OCI-LY7 (cell line): ENCODE data around the gene KIF3A.

Source experiments
- EZH2phosphoT487 ChIP-seq: fragments of 200-600 bp; sonication (generic); IDR thresholded peaks from 2 replicates; pipeline ENCODE4 v1.6.1; 2018; ENCODE audit warnings: low read depth, borderline replicate concordance, mild to moderate bottlenecking, mixed run types, antibody characterized with exemption, low read length, moderate library complexity, mixed read lengths
- TF ChIP-seq, protein P1 (sequence below): fragments of 200-600 bp; sonication (generic); conservative IDR thresholded peaks from 2 replicates; pipeline ENCODE4 v1.5.1; 2014; ENCODE audit warnings: mild to moderate bottlenecking, antibody characterized with exemption, low read length, moderate library complexity, mixed read lengths

- TF ChIP-seq, protein P1, sequence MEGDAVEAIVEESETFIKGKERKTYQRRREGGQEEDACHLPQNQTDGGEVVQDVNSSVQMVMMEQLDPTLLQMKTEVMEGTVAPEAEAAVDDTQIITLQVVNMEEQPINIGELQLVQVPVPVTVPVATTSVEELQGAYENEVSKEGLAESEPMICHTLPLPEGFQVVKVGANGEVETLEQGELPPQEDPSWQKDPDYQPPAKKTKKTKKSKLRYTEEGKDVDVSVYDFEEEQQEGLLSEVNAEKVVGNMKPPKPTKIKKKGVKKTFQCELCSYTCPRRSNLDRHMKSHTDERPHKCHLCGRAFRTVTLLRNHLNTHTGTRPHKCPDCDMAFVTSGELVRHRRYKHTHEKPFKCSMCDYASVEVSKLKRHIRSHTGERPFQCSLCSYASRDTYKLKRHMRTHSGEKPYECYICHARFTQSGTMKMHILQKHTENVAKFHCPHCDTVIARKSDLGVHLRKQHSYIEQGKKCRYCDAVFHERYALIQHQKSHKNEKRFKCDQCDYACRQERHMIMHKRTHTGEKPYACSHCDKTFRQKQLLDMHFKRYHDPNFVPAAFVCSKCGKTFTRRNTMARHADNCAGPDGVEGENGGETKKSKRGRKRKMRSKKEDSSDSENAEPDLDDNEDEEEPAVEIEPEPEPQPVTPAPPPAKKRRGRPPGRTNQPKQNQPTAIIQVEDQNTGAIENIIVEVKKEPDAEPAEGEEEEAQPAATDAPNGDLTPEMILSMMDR, result no peak
- no peak for TF ChIP-seq EZH2phosphoT487
Observed at GRCh38 chr5:132729896-132730295, 7.5 kb downstream of the KIF3A start.
